GM12892 (cell line): ENCODE data around the gene IFNA16.

Source experiments
- POLR2A ChIP-seq: IDR thresholded peaks from 2 replicates; pipeline ENCODE4 v1.6.1; 2011; ENCODE audit warnings: low read depth, low read length, control low read depth
- POLR2AphosphoS5 ChIP-seq: IDR thresholded peaks from 2 replicates; pipeline ENCODE4 v1.6.1; 2011; ENCODE audit warnings: low read depth, low read length, control low read depth
- TAF1 ChIP-seq: IDR thresholded peaks from 2 replicates; pipeline ENCODE4 v1.6.1; 2011; ENCODE audit warnings: low read depth, mild to moderate bottlenecking, control low read depth, low read length, borderline replicate concordance

DNA sequence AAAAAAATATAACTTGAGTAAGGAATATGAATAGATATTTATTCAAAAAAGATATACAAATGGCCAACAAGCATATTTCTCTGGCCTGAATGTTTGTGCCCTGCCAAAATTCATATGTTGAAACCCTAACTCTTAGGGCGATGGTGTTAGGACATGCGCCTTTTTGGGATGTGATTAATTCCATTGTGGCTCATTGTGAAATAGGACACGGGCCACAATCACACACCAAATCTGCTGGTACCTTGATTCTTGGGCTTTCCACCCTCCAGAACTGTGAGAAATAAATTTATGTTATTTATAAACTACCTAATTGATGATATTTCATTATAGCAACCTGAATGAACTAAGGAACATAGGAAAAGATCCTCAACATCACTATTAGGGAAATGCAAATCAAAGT, 45.0 kb downstream of the IFNA16 start:
- TF ChIP-seq TAF1: no peak
- no peak for TF ChIP-seq POLR2A
- no peak for TF ChIP-seq POLR2AphosphoS5
